CD4-positive, alpha-beta memory T cell (primary cell): ENCODE measurements around the gene TJP1. TPM values are rescaled to one million over a fixed set of nuclear protein-coding genes. Genes with fewer than 3 reads are reported as not detected.

ENCODE experiments used
- CTCF ChIA-PET: fragments of 350-600 bp; sonication (Branson Sonifier 250); formaldehyde crosslinking; loops from one replicate; lab custom pipeline; 2021; ENCODE audit warnings: inconsistent platforms; ENCODE audit not compliant: partially characterized antibody; lab: Charles Lee
- POLR2A ChIA-PET: fragments of 350-600 bp; sonication (Branson Sonifier 250); formaldehyde crosslinking; loops from one replicate; lab custom pipeline; 2021; ENCODE audit not compliant: partially characterized antibody; lab: Charles Lee
- DNase-seq, 5 donors: peaks; one replicate each; pipeline versions ENCODE4 v3.0.0 to v3.0.0-alpha.2; 2020 to 2022; ENCODE audit warnings: mixed read lengths in 1 of 5
- H3K27ac ChIP-seq: one replicate; pipeline ENCODE4 v1.7.0; 2013; ENCODE audit warnings: low read depth, low read length
- H3K27me3 ChIP-seq: 2 replicates; pipeline ENCODE4 v1.7.0; 2013; ENCODE audit warnings: mild to moderate bottlenecking, low read length, moderate library complexity; ENCODE audit not compliant: insufficient read depth
- H3K36me3 ChIP-seq: 2 replicates; pipeline ENCODE4 v1.7.0; 2013; ENCODE audit warnings: mild to moderate bottlenecking, low read length, moderate library complexity; ENCODE audit not compliant: insufficient read depth
- H3K4me1 ChIP-seq: 2 replicates; pipeline ENCODE4 v1.7.0; 2013; ENCODE audit warnings: mild to moderate bottlenecking, low read length, moderate library complexity; ENCODE audit not compliant: insufficient read depth
- H3K4me3 ChIP-seq, 2 donors: one replicate each; pipeline ENCODE4 v1.7.0; 2013; ENCODE audit warnings: low read length in 2 of 2, mild to moderate bottlenecking in 1 of 2
- H3K9me3 ChIP-seq, 2 donors: one replicate each; pipeline ENCODE4 v1.7.0; 2013; ENCODE audit warnings: low read length in 2 of 2, control low read depth in 1 of 2; ENCODE audit not compliant: control insufficient read depth in 1 of 2
- H3K27ac Mint-ChIP-seq, 7 donors: one replicate each; pipeline ENCODE4 v1.8.0; 2020 to 2021; ENCODE audit warnings: mixed read lengths in 7 of 7, mild to moderate bottlenecking in 6 of 7, inconsistent platforms in 3 of 7, moderate library complexity in 3 of 7
- H3K27me3 Mint-ChIP-seq, 2 donors: one replicate each; pipeline ENCODE4 v1.8.0; 2020 to 2021; ENCODE audit warnings: mixed read lengths in 2 of 2
- H3K36me3 Mint-ChIP-seq, 2 donors: one replicate each; pipeline ENCODE4 v1.8.0; 2020 to 2021; ENCODE audit warnings: mixed read lengths in 2 of 2, inconsistent platforms in 1 of 2, mild to moderate bottlenecking in 1 of 2
- H3K4me1 Mint-ChIP-seq, 4 donors: one replicate each; pipeline ENCODE4 v1.8.0; 2020 to 2021; ENCODE audit warnings: mixed read lengths in 4 of 4, mild to moderate bottlenecking in 1 of 4
- H3K4me3 Mint-ChIP-seq, 8 donors: one replicate each; pipeline ENCODE4 v1.8.0; 2020 to 2021; ENCODE audit warnings: mixed read lengths in 8 of 8, mild to moderate bottlenecking in 7 of 8, moderate library complexity in 6 of 8, inconsistent platforms in 3 of 8
- H3K9me3 Mint-ChIP-seq, 8 donors: one replicate each; pipeline ENCODE4 v1.8.0; 2020 to 2021; ENCODE audit warnings: mixed read lengths in 8 of 8, mild to moderate bottlenecking in 5 of 8, inconsistent platforms in 3 of 8, moderate library complexity in 1 of 8
- intact Hi-C: fragments of 100-400 bp; cut with micrococcal nuclease; formaldehyde crosslinking; loops from one replicate; pipeline ENCODE4 v1.15.1; 2023
- polyA plus RNA-seq, 2 donors: library from polyadenylated mRNA; unstranded; fragments of 300-500 nt; fragmentation: Illumina TruSeq; gene quantifications; one replicate each; pipeline ENCODE4 v1.2.3, GENCODE V29; 2021
- total RNA-seq, 2 experiments: library from RNA; stranded (reverse); gene quantifications; one replicate each; pipeline ENCODE4 v1.2.3, GENCODE V29; 2021

The TJP1 gene
- not detected for total RNA-seq
- not detected for polyA plus RNA-seq

- peaks cover 28% of the 10 kb centered on the region for H3K27me3 ChIP-seq
- Mint-ChIP-seq H3K9me3 (peaks cover 0 to 56% (median 36%) of the 10 kb centered on the region in 8 donors), H3K27ac (peak within 1 kb of the TSS in 3 of 7 donors; percentile 4 to 35 (median 31)), H3K36me3 (peaks cover 4 to 6% of the 10 kb centered on the region in 2 donors), H3K4me1 (peaks cover 11 to 26% (median 20%) of the 10 kb centered on the region in 4 donors), H3K27me3 (peaks cover 23 to 26% of the 10 kb centered on the region in 2 donors), H3K4me3 (peak within 1 kb of the TSS in 7 of 8 donors; percentile 47 to 76 (median 64))
- no peaks in the 10 kb centered on the region for H3K36me3 ChIP-seq
- no peak for DNase-seq
- CTCF ChIA-PET = no interaction called here
- intact Hi-C loops = no loop called here
- H3K9me3 ChIP-seq = no peaks in the 10 kb centered on the region
- no peak within 1 kb of the TSS for H3K4me3 ChIP-seq
- peaks cover 28% of the 10 kb centered on the region for H3K4me1 ChIP-seq
- POLR2A ChIA-PET = no interaction called here
- H3K27ac ChIP-seq = no peak within 1 kb of the TSS
These were observed at the start of gene TJP1 for GRCh38 chr15:29822100-29822683. TSS of gene TJP1 (minus strand) at chr15:29822468. CDS start at chr15:29822028, 440 bp downstream.

- Mint-ChIP-seq H3K27ac (no peak overlapping the region), H3K4me1 (no peaks in the 10 kb centered on the region), H3K9me3 (no peaks in the 10 kb centered on the region), H3K36me3 (no peaks in the 10 kb centered on the region), H3K4me3 (no peak overlapping the region), H3K27me3 (peaks cover 3% of the 10 kb centered on the region in 2 donors)
- no peak overlapping the region for H3K27ac ChIP-seq
- ChIA-PET POLR2A (no interaction called here), CTCF (no interaction called here)
- DNase-seq = no peak
- H3K27me3 ChIP-seq = no peaks in the 10 kb centered on the region
- no peaks in the 10 kb centered on the region for H3K4me1 ChIP-seq
- H3K36me3 ChIP-seq = no peaks in the 10 kb centered on the region
- no peak overlapping the region for H3K4me3 ChIP-seq
- intact Hi-C loops = no loop called here
- no peaks in the 10 kb centered on the region for H3K9me3 ChIP-seq
These were observed 49.1 kb upstream of the TJP1 start for GRCh38 chr15:29871401-29871800.

- Histone ChIP-seq H3K4me3 (no peak overlapping the region), H3K27me3 (peaks cover under 1% of the 10 kb centered on the region), H3K27ac (no peak overlapping the region), H3K36me3 (no peaks in the 10 kb centered on the region), H3K9me3 (no peaks in the 10 kb centered on the region), H3K4me1 (no peaks in the 10 kb centered on the region)
- ChIA-PET CTCF (no interaction called here), POLR2A (no interaction called here)
- Mint-ChIP-seq H3K27ac (no peak overlapping the region), H3K36me3 (no peaks in the 10 kb centered on the region), H3K4me3 (no peak overlapping the region), H3K27me3 (peaks cover 3 to 8% of the 10 kb centered on the region in 2 donors), H3K4me1 (no peaks in the 10 kb centered on the region), H3K9me3 (peaks cover 0 to 2% (median 0%) of the 10 kb centered on the region in 8 donors)
- no peak for DNase-seq
- intact Hi-C loops = no loop called here
These were observed 48.4 kb upstream of the TJP1 start for GRCh38 chr15:29870495-29871151.

GRCh38 chr15:29867241-29868000 lies 45.2 kb upstream of the TJP1 start:
- intact Hi-C loops = no loop called here
- H3K4me3 ChIP-seq = no peak overlapping the region
- Mint-ChIP-seq H3K9me3 (peaks cover 0 to 2% (median 0%) of the 10 kb centered on the region in 8 donors), H3K36me3 (no peaks in the 10 kb centered on the region), H3K4me1 (no peaks in the 10 kb centered on the region), H3K27ac (no peak overlapping the region), H3K4me3 (no peak overlapping the region), H3K27me3 (peaks cover 3 to 10% of the 10 kb centered on the region in 2 donors)
- H3K27me3 ChIP-seq = peaks cover 5% of the 10 kb centered on the region
- H3K9me3 ChIP-seq = no peaks in the 10 kb centered on the region
- no peak for DNase-seq
- ChIA-PET CTCF (no interaction called here), POLR2A (no interaction called here)
- no peaks in the 10 kb centered on the region for H3K4me1 ChIP-seq
- H3K36me3 ChIP-seq = no peaks in the 10 kb centered on the region
- H3K27ac ChIP-seq = no peak overlapping the region

GRCh38 chr15:29866337-29866736 lies 44.1 kb upstream of the TJP1 start:
- no peak overlapping the region for H3K27ac Mint-ChIP-seq

GRCh38 chr15:29864501-29864900 lies 42.2 kb upstream of the TJP1 start:
- ChIA-PET CTCF (interaction anchor here (0.6 kb wide), 1 partner anchor 17 kb away, joined by 3 read pairs; no protein-coding TSS in a partner anchor), POLR2A (no interaction called here)
- Histone ChIP-seq H3K36me3 (no peaks in the 10 kb centered on the region), H3K27me3 (peaks cover 5% of the 10 kb centered on the region), H3K4me3 (no peak overlapping the region), H3K9me3 (no peaks in the 10 kb centered on the region), H3K27ac (no peak overlapping the region), H3K4me1 (no peaks in the 10 kb centered on the region)
- intact Hi-C loops = no loop called here
- no peak for DNase-seq
- H3K4me3 Mint-ChIP-seq = no peak overlapping the region
- H3K27me3 Mint-ChIP-seq = peaks cover 14 to 15% of the 10 kb centered on the region in 2 donors
- H3K9me3 Mint-ChIP-seq = peaks cover 0 to 2% (median 0%) of the 10 kb centered on the region in 8 donors
- no peaks in the 10 kb centered on the region for H3K4me1 Mint-ChIP-seq
- no peak overlapping the region for H3K27ac Mint-ChIP-seq
- no peaks in the 10 kb centered on the region for H3K36me3 Mint-ChIP-seq

More at GRCh38 chr15:29866337-29866736, 44.1 kb upstream of the TJP1 start:
- no peak overlapping the region for H3K4me3 Mint-ChIP-seq
- no peaks in the 10 kb centered on the region for H3K36me3 Mint-ChIP-seq
- H3K27ac ChIP-seq = no peak overlapping the region
- H3K27me3 ChIP-seq = peaks cover 5% of the 10 kb centered on the region
- ChIA-PET POLR2A (no interaction called here), CTCF (interaction anchor here (1.0 kb wide), 1 partner anchor 8 kb away, joined by 3 read pairs; no protein-coding TSS in a partner anchor)
- intact Hi-C loops = no loop called here
- no peak for DNase-seq
- H3K9me3 ChIP-seq = no peaks in the 10 kb centered on the region
- peaks cover 0 to 2% (median 0%) of the 10 kb centered on the region in 8 donors for H3K9me3 Mint-ChIP-seq
- no peak overlapping the region for H3K4me3 ChIP-seq
- no peaks in the 10 kb centered on the region for H3K4me1 Mint-ChIP-seq
- H3K27me3 Mint-ChIP-seq = peaks cover 9 to 13% of the 10 kb centered on the region in 2 donors
- H3K4me1 ChIP-seq = no peaks in the 10 kb centered on the region
- H3K36me3 ChIP-seq = no peaks in the 10 kb centered on the region

- H3K27me3 Mint-ChIP-seq = peaks cover 12 to 15% of the 10 kb centered on the region in 2 donors
- POLR2A ChIA-PET = no interaction called here
These were observed 41.2 kb upstream of the TJP1 start for GRCh38 chr15:29863438-29863837.

More at GRCh38 chr15:29863438-29863837, 41.2 kb upstream of the TJP1 start:
- H3K36me3 Mint-ChIP-seq = no peaks in the 10 kb centered on the region
- Histone ChIP-seq H3K36me3 (no peaks in the 10 kb centered on the region), H3K4me3 (no peak overlapping the region), H3K27me3 (peaks cover 5% of the 10 kb centered on the region), H3K9me3 (no peaks in the 10 kb centered on the region), H3K27ac (no peak overlapping the region), H3K4me1 (no peaks in the 10 kb centered on the region)
- H3K4me1 Mint-ChIP-seq = no peaks in the 10 kb centered on the region
- intact Hi-C loops = no loop called here
- H3K9me3 Mint-ChIP-seq = peaks cover 0 to 2% (median 0%) of the 10 kb centered on the region in 8 donors
- H3K27ac Mint-ChIP-seq = no peak overlapping the region
- CTCF ChIA-PET = no interaction called here
- H3K4me3 Mint-ChIP-seq = no peak overlapping the region
- DNase-seq = no peak
